Spleen (tissue), 7 donors: ENCODE measurements around the gene ATXN1.

ENCODE experiments used
- CTCF ChIP-seq, 11 experiments: fragments of 200-600 bp in 7 of 11; fragments of 450-650 bp in 4 of 11; sonication (generic) in 4 of 11; IDR thresholded peaks in 8 of 11; conservative IDR thresholded peaks in 3 of 11; 1 replicate in 7 of 11; 2 replicates in 4 of 11; pipeline versions ENCODE4 v1.4.0 to v1.8.0; 2016 to 2021; ENCODE audit warnings: antibody characterized with exemption in 11 of 11, inconsistent platforms in 4 of 11, mild to moderate bottlenecking in 1 of 11
- POLR2A ChIP-seq, 3 donors: fragments of 450-650 bp; IDR thresholded peaks; one replicate each; pipeline ENCODE4 v1.5.1; 2017; ENCODE audit warnings: antibody characterized with exemption in 3 of 3, mild to moderate bottlenecking in 1 of 3
- POLR2AphosphoS5 ChIP-seq, 3 donors: sonication (generic); formaldehyde crosslinking; IDR thresholded peaks; one replicate each; pipeline ENCODE4 v1.5.1; 2017; ENCODE audit warnings: antibody characterized with exemption in 3 of 3
- donor health status: DM: no; HTN: no; CAD: no; lungs with moderate emphysema.
- donor health status: DM: no; HTN: no; CAD: no.
- donor health status: DM: no; HTN: no; CAD: no.

GRCh38 chr6:16670617-16671051 is 90.6 kb downstream of the ATXN1 start:
- TF ChIP-seq CTCF (IDR thresholded peaks at IDR 0.05 in 8 of 11, conservative IDR thresholded peaks at IDR 0.05 in 3 of 11) (no peak), POLR2AphosphoS5 (IDR thresholded peaks at IDR 0.05) (no peak), POLR2A (IDR thresholded peaks at IDR 0.05) (no peak)
